HG02943 (cell line): ENCODE data around the gene GRIP1.

Experiments
- ATAC-seq: cut with Tn5 transposase; IDR thresholded peaks from one replicate; pipeline ENCODE4 v1.9.1; 2021; ENCODE audit warnings: mild to moderate bottlenecking, low read depth, moderate library complexity; ENCODE audit not compliant: unreplicated experiment

Gene GRIP1

DNA sequence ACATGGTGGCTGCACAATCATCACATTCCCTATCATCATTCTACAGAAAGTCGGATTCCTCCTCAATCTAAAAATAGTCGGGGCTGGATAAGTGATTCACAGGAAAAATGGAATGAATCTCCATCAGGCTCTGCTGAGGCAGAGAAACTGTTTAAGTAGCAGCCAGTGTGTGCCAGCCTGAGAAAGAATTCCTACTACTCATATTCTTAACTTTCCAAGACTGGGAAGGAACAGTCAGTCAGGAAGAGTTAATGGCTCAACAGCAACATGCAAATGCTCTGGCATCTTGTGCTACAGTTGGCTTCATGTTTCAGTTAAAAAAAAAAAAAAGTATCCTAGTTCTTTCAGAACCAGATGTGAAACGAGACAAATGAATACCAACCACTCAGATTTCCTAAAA, 187.0 kb downstream of the GRIP1 start:
- no peak for ATAC-seq

GRCh38 chr12:66482351-66483203, 196.3 kb downstream of the GRIP1 start:
- ATAC-seq: no peak

GRCh38 chr12:66467932-66468331, 210.9 kb downstream of the GRIP1 start:
- ATAC-seq: no peak

- ATAC-seq: no peak
These were observed 217.5 kb downstream of the GRIP1 start for GRCh38 chr12:66461331-66461730.

DNA sequence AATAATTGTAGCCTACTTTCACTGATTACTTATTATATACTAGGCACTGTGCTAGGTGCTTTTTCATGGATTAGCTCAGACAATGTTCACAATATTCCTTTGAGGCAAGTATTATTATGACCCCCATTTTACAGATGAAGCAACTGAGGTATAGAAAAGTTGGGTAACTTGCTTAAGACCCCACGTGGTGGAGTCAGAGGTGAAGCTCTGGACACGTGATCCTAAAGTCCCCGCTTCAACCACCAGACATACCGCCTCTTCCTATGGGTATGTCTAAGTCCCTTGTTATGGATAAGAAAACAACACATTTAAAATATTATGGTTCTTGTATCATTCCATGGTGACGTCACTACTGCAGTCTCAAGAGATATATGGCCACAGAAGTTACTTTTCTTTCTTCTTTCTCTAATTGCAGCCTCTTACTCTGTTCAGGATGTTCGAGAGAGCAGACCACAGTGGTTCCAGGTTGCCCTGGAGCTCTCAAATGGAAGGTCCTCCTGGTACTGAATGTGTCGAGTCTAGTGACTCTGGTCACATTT, 218.9 kb downstream of the GRIP1 start:
- ATAC-seq: no peak

DNA sequence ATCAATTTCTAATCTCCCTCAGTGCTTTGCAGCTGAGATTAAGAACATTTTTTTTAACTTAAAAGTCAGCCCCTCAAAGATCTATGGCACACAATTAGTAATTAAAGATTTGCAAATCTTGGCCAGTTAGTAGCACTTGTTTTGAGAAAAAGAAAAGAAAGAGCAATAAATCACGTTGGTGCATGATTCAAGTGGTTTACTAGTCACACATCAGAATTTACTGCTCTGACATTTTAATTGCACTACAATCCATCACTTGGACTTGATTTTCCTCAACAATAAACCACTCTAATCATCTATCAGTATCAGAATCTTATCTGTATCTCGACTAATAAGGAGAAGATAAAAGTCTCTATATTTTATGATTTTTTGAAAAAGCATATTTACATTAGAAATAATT, 222.3 kb downstream of the GRIP1 start:
- ATAC-seq: no peak

DNA sequence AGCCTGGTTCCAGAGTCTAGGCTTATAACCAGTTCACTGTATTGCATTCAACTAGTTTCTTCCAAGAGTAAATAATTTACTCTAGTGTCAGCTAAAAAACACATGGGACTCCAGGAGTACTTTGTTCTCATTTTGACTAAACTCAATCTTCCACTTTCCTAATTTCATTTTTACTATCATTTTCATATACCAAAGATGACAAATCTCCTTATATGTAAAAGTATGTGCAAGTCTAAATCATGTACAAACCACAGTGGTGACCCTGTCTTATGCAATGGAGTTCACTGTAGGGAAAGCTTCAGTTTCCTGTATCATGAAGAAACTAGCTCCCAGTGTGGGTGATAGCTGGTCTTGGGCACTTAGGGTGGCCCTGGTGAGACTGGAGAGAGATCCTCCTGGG, 225.0 kb downstream of the GRIP1 start:
- peak; percentile 84 for ATAC-seq

GRCh38 chr12:66453120-66453519, 225.8 kb downstream of the GRIP1 start:
- no peak for ATAC-seq

DNA sequence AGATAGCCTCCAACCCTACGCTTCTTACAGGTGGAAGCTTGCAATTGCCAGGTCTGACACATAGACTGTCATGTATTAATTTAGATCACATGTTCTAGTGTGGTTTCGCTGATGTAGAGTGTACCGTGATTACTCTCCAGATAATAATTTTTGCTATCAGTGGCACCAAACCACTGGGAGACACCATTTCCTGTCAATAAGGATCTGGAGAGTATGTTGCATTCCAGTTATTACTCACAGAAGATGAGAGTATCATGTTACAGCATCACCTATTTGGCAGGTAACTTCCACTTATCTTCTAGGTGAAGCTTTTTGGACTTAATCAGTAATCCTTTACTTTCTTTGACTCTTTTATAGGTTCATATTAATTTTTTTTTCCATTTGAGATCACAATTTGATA, 229.3 kb downstream of the GRIP1 start:
- ATAC-seq: no peak

GRCh38 chr12:66447643-66448042, 231.2 kb downstream of the GRIP1 start:
- ATAC-seq: no peak

GRCh38 chr12:66446276-66446675, 232.6 kb downstream of the GRIP1 start:
- no peak for ATAC-seq

- no peak for ATAC-seq
These were observed 236.8 kb downstream of the GRIP1 start for GRCh38 chr12:66441905-66442559.

- ATAC-seq: no peak
These were observed 240.3 kb downstream of the GRIP1 start for GRCh38 chr12:66438601-66439000.

DNA sequence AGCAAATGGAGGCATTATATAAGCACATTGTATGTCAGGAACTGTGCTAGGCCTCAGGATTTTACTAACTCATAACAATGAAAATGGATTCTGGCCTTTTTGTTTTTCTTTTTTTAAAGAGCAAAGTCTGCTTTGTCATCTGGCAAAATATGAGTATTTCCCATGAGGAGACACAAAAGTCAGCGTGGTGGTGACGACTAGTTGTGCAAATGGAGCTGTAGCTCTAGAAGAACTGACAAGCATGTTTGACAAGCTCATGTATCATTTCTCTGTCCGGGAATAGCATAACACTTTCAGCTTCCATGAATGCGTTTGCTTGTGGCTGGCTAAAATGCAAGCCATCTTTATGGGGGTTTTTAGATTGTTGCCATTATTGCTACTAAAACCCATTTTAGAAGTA, 248.8 kb downstream of the GRIP1 start:
- no peak for ATAC-seq

DNA sequence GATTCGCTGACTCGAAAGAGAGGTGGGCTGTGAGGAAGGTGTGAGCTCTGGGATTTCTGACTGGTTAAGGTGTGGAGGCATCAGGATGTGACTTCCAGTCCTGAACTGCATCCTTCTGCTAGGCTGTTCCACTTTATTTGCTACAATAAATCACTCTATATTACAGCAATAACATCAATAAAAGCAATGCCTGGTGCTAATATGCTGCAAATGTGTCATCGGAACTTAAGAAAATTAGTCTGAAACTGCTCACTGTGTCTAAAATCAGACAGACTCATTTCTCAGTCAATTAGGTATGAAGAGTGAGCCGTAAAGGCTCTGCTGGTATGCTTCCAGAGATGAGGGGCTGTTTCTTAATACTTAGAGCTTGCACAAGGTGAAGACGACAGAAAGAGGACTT, 250.0 kb downstream of the GRIP1 start:
- no peak for ATAC-seq

GRCh38 chr12:66428261-66428660, 250.6 kb downstream of the GRIP1 start:
- no peak for ATAC-seq

- ATAC-seq: no peak
These were observed 252.2 kb downstream of the GRIP1 start for GRCh38 chr12:66426696-66427095.

GRCh38 chr12:66423266-66423665, 255.6 kb downstream of the GRIP1 start:
- ATAC-seq: no peak

- no peak for ATAC-seq
These were observed 260.0 kb downstream of the GRIP1 start for GRCh38 chr12:66418908-66419307.

- ATAC-seq: no peak
These were observed 261.7 kb downstream of the GRIP1 start for GRCh38 chr12:66417217-66417616.

DNA sequence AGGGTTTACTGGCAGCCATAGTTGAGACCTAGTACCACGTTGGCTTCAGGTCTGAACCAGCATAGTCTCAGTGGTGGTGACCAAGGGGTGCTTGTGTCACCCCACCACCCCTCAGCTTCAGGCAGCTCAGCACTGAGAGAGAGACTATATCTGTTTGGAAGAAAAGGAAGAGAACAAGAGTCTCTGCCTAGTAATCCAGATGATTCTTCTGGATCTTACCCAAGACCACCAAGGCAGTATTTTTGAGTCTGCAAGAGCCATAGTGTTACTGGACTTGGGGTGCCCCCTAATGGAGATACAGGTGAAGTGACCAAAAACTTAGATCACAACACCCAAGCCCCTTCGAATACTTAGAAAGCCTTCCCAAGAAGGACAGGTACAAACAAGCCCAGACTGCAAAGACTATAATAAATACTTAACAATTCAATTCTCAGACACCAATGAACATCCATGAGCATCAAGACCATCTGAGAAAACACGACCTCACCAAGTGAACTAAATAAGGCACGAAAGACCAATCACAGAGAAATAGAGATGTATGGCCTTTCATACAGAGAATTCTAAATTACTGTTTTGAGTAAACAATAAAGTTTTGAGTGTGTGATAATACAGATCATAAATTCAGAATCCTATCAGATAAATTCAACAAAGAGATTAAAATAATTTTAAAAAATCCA, 269.5 kb downstream of the GRIP1 start:
- ATAC-seq: no peak
